Coronary artery (tissue), 2 donors: Measurements from ENCODE around the gene SMCO4.
"Not testable (repeated sequence)": the region's sequence is repeated elsewhere in the genome, so short reads cannot be mapped to it uniquely, and the experiment has no call there.

Experiments
- DNase-seq: peaks from one replicate; pipeline ENCODE4 v3.0.0-alpha.2; 2017; ENCODE audit warnings: low spot score
- H3K27ac ChIP-seq, 2 donors: fragments of 200-600 bp; sonication (generic); one replicate each; pipeline ENCODE4 v1.5.1; 2016 to 2019
- H3K4me3 ChIP-seq: fragments of 200-600 bp; sonication (generic); 2 replicates; pipeline ENCODE4 v1.5.1; 2016; ENCODE audit warnings: mild to moderate bottlenecking, moderate library complexity
- CTCF ChIP-seq: fragments of 200-600 bp; sonication (generic); IDR thresholded peaks from one replicate; pipeline ENCODE4 v1.5.1; 2019; ENCODE audit warnings: antibody characterized with exemption

SMCO4 gene

GRCh38 chr11:93478841-93479240 lies 64.3 kb downstream of the SMCO4 start:
- H3K4me3 ChIP-seq: no peak overlapping the region
- TF ChIP-seq CTCF: no peak
- DNase-seq: no peak
- no peak overlapping the region for H3K27ac ChIP-seq

GRCh38 chr11:93477684-93478234 lies 65.4 kb downstream of the SMCO4 start:
- no peak overlapping the region for H3K27ac ChIP-seq
- no peak for DNase-seq
- no peak overlapping the region for H3K4me3 ChIP-seq
- TF ChIP-seq CTCF: no peak

GRCh38 chr11:93476796-93477195 lies 66.4 kb downstream of the SMCO4 start:
- Histone ChIP-seq H3K4me3 (no peak overlapping the region), H3K27ac (no peak overlapping the region)
- no peak for TF ChIP-seq CTCF
- no peak for DNase-seq

GRCh38 chr11:93474123-93474522 lies 69.1 kb downstream of the SMCO4 start:
- H3K27ac ChIP-seq: no peak overlapping the region
- no peak for DNase-seq
- TF ChIP-seq CTCF: no peak
- no peak overlapping the region for H3K4me3 ChIP-seq

- no peak for TF ChIP-seq CTCF
- H3K27ac ChIP-seq: no peak overlapping the region
These were observed 74.9 kb downstream of the SMCO4 start for GRCh38 chr11:93468290-93468689.

GRCh38 chr11:93467054-93467453 lies 76.1 kb downstream of the SMCO4 start:
- no peak for TF ChIP-seq CTCF
- H3K4me3 ChIP-seq: no peak overlapping the region
- H3K27ac ChIP-seq: no peak overlapping the region
- DNase-seq: no peak

More at GRCh38 chr11:93468290-93468689, 74.9 kb downstream of the SMCO4 start:
- H3K4me3 ChIP-seq: no peak overlapping the region
- no peak for DNase-seq

- Histone ChIP-seq H3K4me3 (no peak overlapping the region), H3K27ac (no peak overlapping the region)
- no peak for TF ChIP-seq CTCF
- DNase-seq: no peak
These were observed 78.2 kb downstream of the SMCO4 start for GRCh38 chr11:93464927-93465540.

- H3K27ac ChIP-seq, DNase-seq, H3K4me3 ChIP-seq: not testable (repeated sequence)
These were observed 79.5 kb downstream of the SMCO4 start for GRCh38 chr11:93463666-93464065.
